Measurements from ENCODE around the gene CTNS.

CTNS gene

DNA sequence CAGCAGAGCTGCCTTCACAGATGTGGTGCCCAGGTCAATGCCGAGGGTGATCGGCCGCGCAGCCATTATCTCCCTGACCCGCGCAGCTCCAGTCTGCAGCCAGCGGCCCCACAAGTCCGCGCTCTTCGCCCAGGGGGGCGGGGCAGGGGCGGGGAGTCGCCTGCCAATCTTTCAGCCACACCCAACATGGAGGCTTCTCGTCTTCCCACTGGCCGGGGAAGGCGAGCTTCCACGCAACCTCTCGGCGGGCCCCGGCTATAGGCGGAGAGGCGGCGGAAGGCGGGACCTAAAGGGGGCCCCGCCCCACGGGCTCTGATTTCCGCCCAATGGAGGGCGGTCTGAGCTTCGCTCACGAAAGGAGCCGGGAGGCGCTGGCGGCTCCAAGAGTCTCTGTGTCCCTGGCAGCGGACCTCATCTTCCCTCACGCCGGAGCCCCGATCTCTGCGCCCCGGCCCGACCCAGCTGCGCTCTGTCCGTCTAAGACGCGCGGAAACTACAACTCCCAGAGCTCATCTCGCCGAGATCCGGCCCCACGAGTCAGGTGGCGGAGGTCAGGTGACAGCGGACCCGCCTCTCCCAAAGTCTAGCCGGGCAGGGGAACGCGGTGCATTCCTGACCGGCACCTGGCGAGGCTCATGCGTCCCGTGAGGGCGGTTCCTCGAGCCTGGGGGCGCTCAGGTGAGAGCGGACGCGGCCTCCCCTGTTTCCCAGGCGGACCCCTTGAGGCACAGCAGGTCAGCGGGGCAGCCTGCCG, at the start of gene CTNS, which contains the start of gene SHPK:
Gene CTNS (plus strand): TSS at position 607 of the 754 bp plus-strand sequence. CDS start 3,447 bp downstream, outside the sequence.
Gene SHPK (minus strand): TSS at position 97 of the 754 bp plus-strand sequence. CDS start 31 bp downstream, at position 66.
- peak; percentile 98 for DNase-seq (ENCODE audit: low spot score)

DNA sequence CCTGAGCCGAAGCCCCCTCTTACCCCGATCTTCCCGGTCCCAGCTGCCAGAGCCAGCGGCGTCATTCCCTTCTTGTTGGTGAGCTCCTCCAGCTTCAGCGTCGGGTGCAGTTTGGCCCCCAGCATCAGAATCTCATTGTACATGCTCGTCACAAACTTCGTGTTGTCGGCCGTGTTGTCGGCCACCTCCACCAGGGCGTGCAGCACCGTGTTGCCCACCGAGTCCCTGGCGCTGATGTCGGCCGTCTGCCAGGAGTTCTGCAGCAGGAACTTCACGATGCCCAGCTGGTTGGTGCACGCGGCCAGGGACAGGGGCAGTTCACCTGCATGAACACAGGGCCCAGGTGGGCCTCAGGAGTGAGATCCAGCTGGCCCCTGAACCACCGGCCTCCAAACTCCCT, 46.8 kb upstream of the CTNS start:
- DNase-seq (ENCODE audit: low spot score): no peak

DNA sequence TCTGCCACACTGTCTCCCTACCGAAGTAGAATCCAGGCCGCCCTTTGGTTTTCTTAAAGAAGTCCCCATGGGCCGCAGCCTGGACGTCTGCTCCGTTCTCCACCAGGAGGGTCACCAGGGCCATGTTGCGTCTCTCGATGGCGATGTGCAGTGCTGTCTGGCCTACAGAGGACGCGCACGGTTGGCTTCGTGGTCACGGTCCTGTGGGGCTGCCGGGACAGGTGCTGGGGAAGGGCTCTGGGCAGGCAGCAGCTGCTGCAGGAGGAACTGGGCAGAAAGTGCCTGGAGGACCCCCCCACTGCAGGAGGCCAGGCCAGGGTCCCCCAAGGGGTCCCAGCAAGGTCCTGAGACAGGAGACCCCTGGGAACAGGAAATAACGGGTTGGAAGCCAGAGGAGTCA, 46.3 kb upstream of the CTNS start:
- no peak for DNase-seq (ENCODE audit: low spot score)

DNA sequence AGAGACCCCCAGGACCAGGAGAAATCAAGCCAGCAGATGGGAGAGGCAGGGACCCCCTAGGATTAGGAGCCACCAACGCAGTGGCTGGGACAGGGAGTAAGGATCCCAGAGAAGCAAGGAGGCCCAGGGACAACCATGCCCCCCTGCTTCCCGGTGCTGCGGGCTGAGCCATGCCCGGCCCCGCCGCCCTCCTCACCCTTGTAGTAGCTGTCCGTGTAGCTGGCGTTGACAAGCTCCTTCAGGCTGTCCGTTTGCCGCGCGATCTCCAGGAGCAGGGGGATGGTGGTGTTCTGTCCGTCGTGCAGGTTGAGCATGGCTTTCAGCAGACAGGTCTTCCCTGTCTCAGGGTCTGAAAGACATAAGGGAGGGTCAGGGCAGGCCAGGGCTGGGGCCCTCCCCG, 45.8 kb upstream of the CTNS start:
- no peak for DNase-seq (ENCODE audit: low spot score)

DNA sequence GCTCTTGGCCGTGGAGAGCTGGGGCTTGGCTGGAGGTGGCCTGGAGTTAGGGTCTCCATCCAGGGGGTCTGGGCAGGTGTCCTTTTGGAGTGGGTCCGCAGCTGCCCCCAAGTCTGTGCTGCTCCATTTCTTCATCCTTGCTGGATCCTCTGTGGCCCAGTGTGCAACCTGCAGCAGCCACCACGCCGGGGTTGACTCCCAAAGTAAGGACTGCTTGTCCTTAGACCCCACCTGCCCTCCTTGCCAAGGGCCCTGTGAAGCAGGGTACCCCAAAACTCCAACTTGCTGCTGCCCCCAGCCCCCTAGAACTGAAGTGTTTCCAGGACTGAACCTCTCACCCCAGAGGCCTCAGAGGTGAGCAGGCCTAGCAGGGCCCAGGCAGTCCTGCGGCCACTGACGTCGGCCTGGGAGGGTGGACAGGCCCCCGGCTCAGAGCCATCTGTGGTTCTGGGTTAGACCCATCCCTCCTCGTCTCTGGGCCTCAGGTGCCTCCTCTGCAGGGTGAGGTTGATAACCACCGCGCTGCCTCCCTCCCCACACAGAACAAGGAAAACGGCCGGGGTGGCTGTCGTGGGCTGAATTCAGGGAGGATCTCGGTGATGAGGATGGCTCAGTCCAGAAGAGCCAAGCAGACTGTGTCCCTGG, 44.2 kb upstream of the CTNS start:
- no peak for DNase-seq (ENCODE audit: low spot score)

DNA sequence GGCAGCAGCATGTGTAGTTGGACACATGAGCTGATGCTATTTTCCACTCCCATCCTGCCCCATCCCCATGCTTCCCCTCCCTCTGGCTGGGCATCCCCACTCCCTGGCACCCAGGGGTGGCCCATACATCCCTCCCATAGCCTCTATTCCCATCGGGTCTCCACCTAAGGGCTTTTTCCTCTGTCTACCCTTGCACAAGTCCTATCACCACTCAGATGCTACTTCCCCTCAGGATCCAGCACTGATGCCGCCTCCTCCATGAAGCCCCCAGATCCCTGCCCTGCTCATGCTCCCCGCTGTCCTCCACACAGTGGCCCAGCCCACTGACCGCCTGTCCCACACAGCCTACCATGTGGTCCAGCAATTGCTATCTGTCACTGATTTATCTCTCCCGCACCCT, 43.2 kb upstream of the CTNS start:
- no peak for DNase-seq (ENCODE audit: low spot score)

DNA sequence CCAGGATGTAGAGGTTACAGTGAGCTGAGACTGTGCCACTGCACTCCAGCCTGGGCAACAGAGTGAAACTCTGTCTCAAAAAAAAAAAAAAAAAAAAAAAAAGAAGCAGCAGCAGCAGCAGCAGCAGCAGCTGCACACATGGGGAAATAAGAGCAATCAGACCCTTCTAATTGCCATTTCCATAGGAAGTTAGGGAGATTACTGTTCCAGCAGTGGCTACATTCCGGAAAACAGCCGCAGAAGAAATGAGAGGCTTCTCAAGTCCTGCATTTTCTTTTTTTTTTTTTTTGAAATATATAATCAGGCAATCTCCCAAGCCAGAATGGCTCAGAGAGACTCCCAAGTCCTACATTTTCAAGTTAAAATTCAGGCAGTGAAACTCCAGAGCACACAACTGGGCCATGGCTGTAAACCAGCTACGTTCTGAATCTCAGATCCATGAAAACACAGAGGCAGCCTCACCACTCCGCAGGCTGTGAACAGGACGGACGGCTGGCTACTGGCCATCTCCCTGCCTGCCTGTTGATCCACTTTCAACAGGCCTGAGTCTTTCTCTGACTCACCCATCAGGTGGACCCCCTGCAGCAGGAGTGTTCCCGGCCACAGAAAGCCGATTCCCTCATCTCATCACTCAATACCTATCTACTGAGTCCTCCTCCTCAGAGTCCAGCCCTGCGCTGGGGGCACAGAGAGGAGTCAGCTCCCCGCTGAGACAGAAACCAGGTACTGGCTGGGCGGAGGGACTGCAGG, 42.3 kb upstream of the CTNS start:
- no peak for DNase-seq (ENCODE audit: low spot score)

DNA sequence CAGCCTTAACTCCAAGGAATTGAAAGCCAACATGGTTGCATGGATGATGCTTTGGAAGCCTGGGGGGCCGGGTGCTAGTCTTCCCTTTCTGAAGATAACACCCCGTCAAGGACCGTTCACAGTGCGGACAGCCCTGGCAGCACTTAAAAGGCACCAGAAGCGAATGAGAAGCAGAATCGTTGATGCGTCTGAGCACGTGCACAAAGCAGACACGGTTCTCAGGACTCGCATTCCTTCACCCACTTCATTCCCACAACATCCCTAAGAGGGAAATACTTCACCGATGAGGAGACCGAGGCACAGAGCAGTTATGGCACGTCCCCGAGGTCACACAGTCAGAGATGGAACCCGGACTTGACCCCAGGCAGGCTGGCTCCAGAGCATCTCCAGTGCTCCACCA, 41.6 kb upstream of the CTNS start:
- DNase-seq (ENCODE audit: low spot score): no peak

DNA sequence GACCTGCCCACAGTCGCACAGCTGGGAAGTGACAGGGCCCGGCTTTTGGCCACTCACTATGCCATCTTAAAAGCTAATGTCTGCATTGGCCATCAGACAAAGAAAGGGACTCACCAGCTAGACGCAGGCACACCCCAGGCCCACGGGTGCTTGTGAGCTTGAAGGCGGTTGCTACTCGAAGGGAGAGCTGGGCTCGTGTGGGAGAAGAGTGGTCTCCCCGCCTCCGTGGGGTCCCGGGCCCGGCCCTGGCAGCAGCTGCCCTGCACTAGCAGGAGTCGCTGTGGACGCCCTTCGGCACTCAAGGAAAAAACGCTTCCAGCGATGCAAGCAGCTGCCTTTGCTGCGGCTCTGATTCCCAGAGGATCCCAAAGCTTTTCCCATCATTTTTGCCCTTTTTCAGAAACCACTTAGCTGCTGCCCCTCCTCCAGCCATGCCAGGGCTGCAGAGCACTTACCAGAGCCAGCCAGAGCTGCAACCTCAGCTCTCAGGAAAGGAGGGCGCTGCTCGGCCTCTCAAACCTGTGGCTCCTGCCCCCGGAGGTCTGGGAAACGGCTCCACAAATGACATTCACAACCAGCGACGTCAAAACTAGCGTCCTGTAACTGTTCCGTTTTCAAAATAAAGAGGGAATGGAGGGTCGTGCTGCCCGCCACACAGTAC, 39.6 kb upstream of the CTNS start:
- no peak for DNase-seq (ENCODE audit: low spot score)

DNA sequence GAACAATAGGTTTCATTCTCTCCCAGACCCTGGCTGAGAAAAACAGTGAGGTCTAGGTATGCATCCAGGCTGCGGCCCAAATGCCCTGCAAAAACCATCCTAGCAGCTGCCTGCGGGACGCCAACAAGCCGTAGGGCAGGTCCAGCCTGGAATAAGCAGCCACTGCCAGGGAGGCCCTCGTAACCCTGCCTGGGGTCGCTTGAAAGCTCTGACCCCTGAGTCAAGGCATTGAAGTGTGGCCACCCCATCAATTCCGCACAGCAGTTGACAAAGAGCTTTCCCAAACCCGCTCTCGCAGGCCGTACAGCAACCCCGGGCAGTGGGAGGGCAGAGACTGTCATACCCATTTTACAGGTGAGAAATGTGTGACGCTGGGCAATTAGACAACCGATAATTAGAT, 38.5 kb upstream of the CTNS start:
- DNase-seq (ENCODE audit: low spot score): no peak

DNA sequence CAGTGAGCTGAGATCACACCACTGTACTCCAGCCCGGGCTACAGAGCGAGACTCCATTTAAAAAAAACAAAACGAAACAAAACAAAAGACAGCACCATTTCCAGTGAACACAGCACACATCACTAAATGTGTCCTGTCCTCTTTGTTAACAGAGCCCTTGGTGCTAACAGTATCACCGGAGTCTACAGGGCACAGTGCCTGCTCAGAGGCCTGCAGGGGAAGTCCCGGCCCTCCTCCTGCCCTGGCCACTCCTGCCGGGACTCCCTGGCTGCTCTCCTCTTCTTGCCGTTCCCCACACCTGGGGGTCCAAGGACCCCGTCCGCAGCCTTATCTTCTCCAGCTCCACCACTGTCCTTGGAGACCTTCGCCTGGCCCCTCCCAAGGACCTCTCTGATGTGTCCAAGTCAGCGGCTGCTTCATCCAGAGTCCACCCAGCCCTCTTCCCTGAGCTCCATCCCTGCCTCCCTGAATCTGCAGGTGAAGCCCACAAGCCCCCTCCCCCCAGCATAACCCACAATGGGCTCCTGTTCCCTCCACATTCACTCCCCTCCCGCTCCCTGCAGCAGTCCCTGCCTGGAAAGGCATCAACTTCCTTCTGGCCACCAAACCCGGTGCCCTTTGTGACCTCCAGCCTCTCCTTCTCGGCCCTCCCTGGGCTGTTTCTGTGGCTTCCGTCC, 35.9 kb upstream of the CTNS start:
- no peak for DNase-seq (ENCODE audit: low spot score)

DNA sequence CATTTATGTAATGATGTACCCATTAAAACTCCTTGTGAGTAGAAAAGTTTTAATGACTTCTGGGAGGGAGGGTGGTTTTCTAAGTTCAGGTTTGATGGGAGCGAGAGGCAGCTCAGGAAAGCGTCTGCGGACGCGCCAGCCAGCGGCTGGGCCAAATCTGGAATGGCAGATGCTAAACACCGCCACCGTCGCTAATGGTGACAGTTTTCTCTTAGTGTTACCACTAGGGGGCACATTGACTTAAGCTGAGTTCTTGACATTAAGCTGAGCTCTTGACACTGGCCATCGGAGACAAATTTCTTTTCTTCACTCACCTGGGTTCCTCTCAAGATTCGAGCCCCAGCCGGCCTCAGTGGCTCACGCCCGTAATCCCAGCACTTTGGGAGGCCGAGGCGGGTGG, 34.1 kb upstream of the CTNS start:
- DNase-seq (ENCODE audit: low spot score): peak; percentile 41

DNA sequence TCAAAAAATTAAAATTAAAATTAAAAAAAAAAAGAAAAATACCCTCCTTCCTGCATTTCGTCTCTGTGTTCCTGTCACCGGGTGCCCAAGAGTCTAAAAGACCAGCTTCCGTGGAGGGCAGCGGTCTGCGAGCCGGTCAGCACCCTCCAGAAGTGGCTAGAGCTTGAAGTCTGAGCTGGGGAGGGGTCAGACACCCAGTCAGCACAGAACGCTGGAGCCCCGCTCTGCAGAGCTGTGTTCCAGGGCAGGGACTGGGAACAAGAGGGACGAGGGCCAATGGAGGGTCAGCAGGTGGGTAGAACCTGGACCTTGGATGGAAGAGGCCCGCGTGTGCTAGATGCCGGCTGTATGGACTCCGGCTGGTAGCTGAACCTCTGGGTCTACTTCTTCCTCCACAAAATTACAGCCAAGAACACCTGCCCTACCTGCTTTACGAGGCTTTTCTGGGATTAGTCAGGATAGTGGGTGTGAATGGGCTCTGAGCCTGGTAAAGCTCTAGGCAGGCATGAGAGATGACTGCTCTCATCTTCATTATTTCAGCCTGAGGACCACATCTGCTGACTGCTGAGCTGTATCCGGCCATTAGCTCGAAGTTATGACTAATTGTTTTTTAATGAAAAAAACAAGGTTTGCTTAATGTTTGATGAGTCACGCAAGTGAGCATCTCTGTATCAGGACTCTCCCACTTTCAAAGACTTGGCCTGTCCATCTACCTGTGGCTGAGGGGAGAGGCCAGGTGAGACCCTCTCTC, 33.3 kb upstream of the CTNS start:
- DNase-seq (ENCODE audit: low spot score): no peak

DNA sequence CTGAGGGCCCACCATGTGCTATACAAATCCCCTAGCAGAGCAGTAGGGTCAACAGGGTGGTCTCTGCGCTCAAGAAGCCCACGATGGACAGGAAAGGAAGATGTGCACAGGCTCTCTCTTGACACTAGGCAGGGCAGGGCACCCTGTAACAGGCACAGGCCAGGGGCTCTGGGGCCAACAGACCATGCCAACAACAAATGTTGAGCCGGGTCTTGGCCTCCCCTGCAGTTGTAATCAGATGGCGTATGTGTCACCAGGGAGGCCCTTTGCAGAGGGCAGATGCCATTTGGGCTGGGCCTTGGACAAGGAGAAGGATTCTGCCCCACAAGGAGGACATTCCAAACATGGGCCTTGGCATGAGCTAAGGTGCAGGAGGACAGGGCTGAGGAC, 32.7 kb upstream of the CTNS start:
- DNase-seq (ENCODE audit: low spot score): no peak

DNA sequence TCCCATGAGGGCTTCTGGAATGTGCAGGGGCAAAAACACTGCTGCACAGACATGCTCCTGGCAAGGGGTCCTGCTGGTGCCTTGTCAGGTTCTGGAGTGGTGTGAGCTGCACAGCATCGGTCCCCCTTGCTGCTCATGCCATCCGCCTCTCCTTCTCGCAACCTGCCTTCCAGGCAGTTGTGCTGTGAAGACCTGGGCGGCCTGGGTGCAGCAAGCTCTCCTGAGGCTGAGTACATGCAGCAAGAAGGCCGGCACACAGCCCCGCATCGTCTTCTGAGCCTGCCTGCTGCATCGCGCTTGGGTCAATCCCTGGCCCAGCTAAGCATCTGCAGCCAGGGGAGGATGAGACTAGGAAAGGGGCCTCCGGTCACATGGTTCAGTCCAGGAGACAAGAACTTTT, 26.9 kb upstream of the CTNS start:
- no peak for DNase-seq (ENCODE audit: low spot score)

DNA sequence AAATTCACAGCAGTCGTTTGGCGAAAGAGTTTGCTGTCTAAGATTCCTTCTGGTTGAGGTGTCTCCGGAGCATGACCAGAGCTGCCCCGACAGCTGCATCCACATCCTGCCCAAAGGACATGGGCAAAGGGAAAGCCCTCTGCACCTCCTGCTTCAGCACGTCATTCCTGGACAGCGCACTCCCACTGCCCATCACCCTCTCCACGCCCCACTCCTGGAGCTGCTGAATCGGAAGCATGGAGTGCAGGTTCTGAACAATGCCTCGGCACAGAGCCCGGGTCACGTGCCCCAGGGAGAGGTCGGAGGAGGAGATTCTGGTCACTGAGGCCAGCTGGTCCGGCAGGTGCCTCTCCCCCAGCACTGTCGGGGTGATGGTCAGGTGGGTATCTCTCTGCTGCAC, 26.0 kb upstream of the CTNS start:
- DNase-seq (ENCODE audit: low spot score): no peak

DNA sequence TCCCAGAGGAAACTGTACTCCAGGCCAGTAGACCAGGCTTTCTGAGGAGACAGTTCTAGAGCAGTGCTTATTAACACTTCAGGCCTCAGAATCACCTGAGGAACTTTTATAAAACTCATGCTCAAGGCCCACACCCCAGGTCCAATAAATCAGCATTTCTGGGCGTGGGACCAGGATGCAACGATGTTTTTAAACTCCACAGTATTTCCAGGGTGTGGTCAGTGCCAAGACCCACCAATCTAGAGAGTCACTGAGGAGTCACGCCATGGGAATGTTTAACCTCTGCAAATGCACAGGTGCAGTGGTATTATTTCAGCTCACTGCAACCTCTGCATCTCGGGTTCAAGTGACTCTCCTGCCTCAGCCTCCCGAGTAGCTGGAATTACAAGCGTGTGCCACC, 23.4 kb upstream of the CTNS start:
- DNase-seq (ENCODE audit: low spot score): no peak

DNA sequence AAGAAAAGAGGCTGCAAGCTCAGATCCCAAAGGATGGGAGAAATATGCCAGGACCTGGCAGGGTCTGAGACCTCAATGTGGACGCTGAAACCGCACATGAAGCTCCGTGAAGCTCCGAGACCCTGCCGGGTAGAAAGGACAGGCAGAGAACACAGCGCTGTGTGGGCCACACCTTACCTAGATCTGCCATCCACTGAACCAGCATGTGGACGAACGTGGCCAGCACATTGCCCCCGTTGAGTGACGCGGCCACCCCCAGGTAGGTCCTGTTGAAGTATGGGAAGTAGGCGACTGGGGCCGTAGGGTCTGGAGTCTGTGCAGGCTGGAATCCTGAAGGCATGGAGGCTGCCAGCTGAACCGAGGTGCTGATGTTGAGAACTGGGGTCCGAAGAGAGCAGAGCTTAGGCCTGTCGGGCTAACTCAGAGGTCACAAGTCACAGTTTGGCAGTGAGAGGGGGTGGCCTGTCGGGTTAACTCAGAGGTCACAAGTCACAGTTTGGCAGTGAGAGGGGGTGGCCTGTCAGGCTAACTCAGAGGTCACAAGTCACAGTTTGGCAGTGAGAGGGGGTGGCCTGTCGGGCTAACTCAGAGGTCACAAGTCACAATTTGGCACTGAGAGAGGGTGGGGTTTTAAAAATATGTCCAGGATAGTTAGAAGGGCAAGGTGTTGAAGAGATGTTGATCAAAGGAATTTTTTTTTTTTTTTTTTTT, 21.2 kb upstream of the CTNS start:
- no peak for DNase-seq (ENCODE audit: low spot score)

DNA sequence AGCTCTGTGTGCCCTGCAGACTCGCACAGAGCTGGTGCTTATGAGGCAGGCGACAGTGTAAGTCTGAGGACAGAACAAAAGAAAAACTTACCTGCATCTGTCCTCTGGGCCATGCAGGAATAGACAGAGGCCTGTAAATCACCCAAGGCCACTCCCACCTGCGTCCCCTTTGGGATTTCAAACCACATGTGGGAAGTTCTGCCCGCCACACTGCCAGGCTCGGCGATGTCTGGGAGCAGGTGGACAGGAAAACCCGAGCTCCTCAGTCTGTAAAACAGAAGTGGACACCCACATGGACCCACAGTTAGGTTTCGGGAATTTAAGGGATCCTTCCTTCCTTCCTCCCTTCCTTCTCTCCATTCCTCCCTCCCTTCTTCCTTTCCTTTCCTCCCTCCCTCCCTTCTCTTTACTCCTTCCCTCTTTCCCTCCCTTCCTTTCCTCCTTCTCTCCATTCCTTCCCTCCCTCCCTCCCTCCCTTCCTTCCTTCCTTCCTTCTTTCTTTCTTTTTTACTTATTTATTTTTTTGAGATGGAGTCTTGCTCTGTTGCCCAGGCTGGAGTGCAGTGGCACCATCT, 15.3 kb upstream of the CTNS start:
- no peak for DNase-seq (ENCODE audit: low spot score)

DNA sequence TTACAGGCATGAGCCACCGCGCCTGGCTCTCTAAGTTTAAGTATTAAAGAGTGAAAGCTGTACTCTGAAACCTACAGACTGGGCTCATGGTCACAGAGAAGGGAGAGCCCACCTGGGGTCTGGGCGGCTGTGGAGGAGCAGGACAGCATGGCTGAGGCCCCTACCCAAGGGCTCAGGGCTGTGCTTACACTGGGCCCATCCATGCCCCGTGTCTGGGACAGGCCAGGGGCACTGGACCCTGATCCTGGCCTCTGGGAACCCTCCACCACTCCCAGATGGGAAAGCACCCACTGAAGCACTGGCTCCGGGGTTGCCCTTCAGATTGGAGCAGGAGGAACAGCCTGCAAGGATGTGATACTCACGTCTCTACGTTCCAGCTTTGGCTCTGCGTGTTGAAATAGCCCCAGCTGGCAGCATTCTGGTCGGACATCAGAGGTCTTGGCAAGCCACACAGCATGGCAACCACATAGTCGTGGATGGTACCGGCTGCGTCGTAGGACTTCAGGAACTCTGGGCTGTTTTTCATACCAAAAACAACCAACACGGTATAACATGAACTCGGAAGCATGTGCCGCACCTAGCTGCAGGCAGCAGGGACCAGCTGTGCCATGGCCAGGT, 13.5 kb upstream of the CTNS start:
- no peak for DNase-seq (ENCODE audit: low spot score)

All from activated CD4-positive, alpha-beta T cell treated with anti-CD3 and anti-CD28 coated beads, Interleukin-2, Interleukin-4, amounts not matched to agents 100 ng/mL and 50 ng/mL, durations not matched to agents 16 hours and 8 hours (primary cell).